Limb (tissue), 2 donors: Measurements from ENCODE around the gene TRPV4.
"Not testable (repeated sequence)": the region's sequence is repeated elsewhere in the genome, so short reads cannot be mapped to it uniquely, and the experiment has no call there.

Experiments used
- DNase-seq, 2 donors: peaks; one replicate each; pipeline ENCODE4 v3.0.0-alpha.2; 2016; ENCODE audit errors: extremely low spot score in 2 of 2

Gene TRPV4

DNA sequence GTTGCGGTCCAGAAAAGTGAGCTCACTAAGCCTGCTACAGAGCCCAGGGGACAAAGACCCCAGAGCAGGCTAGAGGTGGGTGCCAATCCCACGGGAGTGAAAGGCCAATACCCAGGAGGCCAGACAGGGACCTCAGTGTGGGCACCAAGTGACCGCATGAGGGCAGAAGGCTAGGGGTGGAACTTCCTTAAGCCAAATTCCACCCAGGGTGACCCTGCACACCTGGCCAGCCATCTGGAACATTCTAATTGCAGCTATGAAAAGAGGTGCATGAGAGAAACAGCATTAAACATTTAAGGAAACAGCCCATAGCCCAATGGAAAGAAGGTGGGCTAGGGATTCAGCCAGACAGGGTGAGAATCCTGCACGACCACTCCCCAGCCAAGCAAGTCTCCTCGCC is 27.8 kb upstream of the TRPV4 start:
- DNase-seq, result no peak

DNA sequence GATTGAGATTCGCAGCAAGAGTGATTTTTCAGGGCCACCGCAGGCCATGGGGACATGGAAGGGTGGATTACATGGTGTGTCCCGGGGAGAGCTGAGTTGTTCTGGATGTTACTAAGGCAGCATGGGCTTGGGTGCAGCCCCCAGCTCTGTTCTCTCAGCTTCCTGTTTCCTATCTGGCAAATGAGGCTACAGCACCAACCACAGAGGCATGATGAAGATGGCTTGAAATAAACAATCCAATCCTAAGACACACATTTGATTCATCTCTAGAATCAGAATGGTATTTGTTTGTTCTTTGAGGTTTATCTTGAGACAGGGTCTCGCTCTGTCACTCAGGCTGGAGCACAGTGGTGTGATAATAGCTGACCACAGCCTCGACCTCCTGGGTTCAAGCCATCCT is 25.6 kb upstream of the TRPV4 start:
- DNase-seq, result no peak

DNA sequence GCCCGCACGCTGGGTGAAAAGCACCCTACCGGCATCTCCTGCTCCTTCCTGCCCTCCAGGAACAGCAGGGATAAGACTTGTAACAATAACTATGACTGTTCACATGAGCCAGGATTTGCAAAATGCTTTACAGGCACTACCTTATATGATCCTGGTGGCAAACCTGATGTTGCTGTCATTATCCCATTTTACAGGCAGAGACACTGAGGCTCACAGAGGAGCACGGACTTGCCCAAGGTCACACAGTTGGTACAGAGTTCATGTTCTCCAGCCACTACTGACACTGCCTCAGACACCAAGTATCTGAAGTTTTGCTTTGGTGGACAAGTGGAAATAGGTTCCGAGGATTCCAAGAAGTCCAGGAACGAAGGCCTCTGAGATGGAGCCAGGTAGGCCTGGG is 24.5 kb upstream of the TRPV4 start:
- no peak for DNase-seq

- DNase-seq, result no peak
These were observed 22.2 kb upstream of the TRPV4 start for GRCh38 chr12:109855377-109855776.

DNA sequence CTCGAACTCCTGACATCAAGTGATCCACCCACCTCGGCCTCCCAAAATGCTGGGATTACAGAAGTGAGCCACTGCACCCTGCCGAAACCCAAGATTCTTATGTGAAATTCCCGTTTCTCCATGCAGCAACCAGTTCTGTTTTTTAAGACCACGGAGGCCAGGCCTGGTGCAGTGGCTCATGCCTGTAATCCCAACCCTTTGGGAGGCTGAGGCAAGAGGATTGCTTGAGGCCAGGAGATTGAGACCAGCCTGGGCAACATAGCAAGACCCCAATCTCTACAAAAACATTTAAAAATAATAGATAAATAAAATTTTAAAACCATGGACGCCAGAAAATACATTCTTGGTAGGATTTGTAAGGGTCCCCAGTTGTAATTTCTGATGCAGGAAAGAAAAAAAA is 17.3 kb upstream of the TRPV4 start:
- not testable (repeated sequence) for DNase-seq

DNA sequence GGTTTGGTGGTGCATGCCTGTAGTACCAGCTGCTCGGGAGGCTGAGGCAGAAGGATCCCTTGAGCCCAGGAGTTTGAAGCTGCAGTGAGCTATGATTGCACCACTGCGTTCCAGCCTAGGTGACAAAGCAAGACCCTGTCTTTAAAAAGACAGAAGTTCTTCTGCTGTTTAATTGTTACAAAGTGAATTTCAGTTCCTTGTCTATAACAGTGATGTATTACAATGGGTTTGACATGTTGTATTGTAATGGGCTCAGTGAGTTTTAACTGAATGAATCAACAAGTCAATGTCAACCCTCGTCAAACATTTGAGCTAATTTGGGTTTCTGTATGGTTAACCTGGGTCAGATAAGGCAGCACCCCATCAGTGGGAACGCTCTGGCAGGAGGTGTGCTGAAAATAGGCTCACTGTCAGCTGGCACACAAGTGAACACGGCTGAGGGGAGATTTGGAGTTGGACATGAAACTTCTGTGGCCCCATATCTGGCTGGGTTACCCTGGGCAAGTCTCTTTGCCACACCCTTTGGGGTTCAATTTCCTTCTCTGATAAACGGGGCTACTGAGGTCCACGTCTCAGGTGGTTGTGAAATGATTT is 14.0 kb upstream of the TRPV4 start:
- DNase-seq, result no peak

DNA sequence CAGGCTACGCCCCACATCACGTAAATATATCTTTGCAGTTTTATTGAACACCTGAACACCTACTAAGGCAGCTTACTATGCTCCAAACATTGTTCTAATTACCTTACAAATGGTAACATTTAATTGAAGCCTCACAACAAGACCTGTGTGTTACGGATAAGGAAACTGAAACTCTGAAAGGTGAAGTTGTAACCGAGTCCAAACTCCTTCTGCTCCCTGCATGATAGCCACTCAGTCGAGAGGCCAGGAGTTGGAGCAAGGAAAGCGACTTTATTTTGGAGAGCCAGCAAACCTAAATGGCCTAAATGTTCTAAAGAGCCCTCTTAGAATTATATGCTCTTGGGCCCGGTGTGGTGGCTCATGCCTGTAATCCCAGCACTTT is 12.6 kb upstream of the TRPV4 start:
- no peak for DNase-seq

DNA sequence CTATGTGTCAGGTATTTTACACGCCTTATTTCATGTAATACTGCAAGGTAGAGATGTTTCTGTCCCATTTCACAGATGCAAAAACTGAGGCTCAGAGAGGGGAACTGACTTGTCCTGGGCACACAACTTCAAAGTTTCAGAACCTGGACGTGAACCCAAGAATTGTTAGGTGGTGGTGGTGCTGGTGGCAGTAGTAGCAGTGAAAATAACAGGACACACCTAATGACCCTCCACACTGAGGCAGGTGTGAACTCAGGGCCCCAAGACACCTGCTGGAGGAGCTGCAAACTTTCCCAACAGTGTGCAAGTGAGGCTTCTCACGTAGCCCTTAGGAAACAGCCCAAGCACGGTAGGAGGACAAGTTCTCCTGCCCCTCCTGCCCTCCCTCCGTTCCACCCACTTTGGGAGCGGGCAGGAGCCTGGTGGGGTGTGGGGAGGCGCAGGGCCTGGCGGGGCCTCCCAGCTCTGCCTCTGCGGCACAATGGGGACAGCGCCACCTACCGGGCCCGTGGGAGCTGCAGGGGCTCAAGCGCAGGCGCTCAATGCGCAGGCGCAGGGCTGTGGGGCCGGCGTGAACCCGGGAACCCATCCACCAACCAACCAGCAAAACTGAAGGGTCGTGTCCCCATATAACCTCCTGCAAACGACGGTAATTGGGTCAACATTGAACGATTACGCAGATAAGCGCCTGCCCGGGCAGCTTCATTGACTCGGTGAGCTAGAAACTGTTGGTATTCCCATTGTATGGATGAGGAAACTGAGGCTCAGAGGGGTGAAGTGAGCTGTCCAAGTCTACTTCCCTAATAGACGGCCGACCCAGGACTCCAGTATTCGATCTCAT is 12.0 kb upstream of the TRPV4 start:
- DNase-seq, result peak; percentile 84 to 94

DNA sequence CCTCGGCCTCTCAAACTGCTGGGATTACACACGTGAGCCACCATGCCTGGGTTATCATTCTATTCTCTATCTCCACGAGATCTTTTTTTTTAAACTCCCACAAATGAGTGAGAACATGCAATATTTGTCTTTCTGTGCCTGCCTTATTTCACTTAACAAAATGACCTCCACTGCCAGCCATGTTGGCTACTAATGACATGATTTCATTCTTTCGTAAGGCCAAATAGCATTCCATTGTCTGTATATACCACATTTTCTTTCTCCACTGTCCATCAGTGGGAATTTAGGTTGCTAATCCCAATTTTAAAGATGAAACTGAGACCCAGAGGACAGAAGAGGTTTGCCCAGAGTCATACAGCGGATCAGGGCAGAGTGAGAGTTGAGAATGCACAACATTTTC is 10.9 kb upstream of the TRPV4 start:
- no peak for DNase-seq

GRCh38 chr12:109842021-109842420 is 8.8 kb upstream of the TRPV4 start:
- DNase-seq, result no peak

DNA sequence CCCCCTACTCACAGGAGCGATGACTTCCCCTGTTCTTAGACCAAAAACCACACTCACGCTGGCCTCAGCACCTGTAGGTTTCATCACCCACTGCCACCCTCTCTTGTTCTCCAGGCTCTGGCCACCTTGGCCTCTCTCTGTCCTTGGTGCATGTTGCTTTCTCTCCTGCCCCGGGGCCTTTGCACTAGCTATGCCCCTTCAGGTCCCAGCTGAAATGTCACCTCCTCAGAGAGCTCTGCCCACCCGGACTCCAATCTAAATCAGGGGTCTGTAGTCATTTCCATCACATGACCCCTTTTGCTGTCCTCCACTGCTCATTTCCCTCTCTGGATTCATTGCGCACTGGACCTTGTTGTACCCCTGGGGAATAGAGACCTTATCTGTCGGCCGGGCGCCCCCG is 8.2 kb upstream of the TRPV4 start:
- DNase-seq, result no peak

- DNase-seq, result no peak
These were observed 7.3 kb upstream of the TRPV4 start for GRCh38 chr12:109840305-109841074.

DNA sequence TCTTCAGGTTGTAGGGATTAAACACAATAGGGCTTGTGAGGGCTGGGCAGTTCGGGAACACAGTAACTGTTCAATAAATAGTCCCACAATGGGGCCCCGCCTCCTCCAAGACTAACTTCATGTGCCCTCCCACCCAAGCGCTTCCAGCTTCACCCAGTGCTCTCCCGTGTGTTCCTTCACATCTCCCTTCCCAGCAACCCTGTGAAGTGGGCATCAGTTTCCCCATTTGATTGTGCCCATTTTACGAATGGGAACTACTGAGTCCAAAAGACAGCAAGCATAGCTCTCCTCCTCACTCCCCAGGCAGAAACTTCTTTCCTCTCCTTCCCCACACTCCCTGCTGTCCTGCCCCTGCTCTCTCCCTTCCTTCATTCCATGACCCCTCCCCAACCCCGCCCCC is 6.2 kb upstream of the TRPV4 start:
- DNase-seq, result no peak

DNA sequence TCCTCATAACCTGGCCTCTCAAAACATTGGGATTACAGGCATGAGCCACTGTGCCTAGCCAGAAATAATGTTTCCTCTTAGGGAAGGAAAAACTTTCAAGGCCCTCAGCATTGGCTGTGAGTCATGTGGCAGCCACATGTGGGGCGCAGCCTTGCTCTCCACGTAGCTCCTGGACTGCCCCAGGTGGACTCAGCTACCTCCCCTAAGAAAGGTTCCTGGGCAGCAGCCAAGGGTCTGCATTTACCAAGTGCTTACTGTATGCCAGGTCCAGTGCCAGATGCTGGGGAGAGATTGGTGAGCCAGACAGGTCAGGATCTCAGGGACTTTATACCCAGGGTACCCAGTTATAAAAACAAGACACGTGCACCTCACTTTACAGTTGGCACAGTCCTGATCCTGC is 3.7 kb upstream of the TRPV4 start:
- no peak for DNase-seq

- no peak for DNase-seq
These were observed 2.6 kb upstream of the TRPV4 start for GRCh38 chr12:109835827-109836226.

DNA sequence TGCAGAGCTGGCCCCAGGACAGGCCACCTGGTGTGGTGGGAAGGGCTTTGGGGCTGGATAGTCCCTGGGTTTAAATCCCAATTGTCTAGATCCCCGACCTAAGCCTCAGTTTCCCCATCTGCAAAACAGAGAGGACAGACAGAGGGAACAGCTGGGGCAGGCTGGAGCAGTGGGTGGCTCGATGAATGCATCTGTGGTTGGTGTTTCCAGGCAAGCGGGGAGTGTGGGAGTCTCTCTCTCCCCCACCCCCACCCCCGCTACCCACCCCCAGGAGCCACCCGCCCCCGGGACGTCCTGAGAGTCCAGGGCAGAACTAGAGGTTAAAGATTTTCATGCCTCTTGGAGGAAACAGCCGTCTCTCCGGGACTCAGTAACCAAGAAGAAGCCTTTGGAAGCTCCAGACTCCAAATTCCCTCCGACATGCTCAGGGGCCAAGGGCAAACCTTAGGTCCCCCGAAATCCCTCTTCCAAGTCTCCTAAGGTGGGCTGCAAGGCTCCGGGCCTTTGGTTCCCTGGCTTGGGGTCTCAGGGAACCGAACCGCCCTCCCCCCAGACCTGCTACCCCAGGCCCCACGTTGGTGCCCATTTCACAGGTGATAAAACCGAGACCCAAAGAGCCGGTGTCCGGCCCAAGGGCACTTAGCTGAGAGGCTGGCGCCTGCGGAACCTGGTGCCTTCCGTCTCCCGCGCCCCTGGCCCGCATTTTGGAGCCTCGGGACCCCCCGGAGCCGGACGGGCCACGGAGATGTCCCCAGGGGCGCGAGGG is 474 bp downstream of the TRPV4 start:
- DNase-seq, result no peak

DNA sequence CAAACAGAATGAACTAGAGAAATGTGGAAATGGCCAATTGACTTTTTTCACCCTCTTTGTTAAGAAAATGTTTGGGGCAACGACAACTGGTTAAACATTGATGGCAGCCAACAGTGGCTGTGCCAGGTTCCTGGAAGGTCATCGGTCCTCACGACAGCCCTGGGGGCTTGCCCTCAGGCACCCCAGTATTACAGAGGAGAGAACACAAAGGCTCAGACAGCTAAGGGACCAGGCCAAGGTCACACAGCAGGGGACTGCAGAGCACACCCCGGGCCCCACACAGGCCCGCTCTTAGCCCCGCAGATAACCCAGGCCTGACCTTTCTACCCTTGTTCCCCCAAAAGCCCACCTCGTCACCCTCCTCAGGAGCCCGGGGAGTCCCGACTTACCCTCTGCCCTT is 1.3 kb downstream of the TRPV4 start:
- no peak for DNase-seq

- DNase-seq, result no peak
These were observed 1.8 kb downstream of the TRPV4 start for GRCh38 chr12:109831365-109831764.

- no peak for DNase-seq
These were observed 2.5 kb downstream of the TRPV4 start for GRCh38 chr12:109830718-109831117.

- no peak for DNase-seq
These were observed 2.9 kb downstream of the TRPV4 start for GRCh38 chr12:109830267-109830666.

DNA sequence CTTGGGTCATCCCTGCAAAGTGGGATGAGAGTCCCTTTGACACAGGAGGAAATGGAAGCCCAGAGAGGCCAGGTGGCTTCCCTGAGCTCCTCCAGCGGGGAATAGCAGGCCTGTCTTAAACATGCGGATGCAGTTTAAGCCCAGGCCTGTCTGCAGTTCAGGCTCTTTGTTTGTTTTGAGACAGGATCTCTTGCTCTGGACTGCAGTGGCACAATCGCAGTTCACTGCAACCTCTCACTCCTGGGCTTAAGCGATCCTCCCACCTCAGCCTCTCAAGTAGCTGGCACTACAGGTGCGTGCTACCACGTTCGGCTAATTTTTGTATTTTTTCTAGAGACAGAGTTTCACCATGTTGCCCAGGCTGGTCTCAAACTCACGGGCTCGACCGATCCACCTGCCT is 3.5 kb downstream of the TRPV4 start:
- no peak for DNase-seq
